Thyroid gland (tissue), 4 donors: Measurements from ENCODE around the gene VTA1.

Experiments
- POLR2A ChIP-seq, 2 donors: fragments of 450-650 bp; IDR thresholded peaks; one replicate each; pipeline ENCODE4 v1.6.1; 2017; ENCODE audit warnings: antibody characterized with exemption in 2 of 2, mild to moderate bottlenecking in 2 of 2, moderate library complexity in 1 of 2
- TF ChIP-seq, protein P1 (sequence below), 6 experiments: fragments of 200-600 bp in 3 of 6; fragments of 450-650 bp in 3 of 6; sonication (generic) in 3 of 6; IDR thresholded peaks; one replicate each; pipeline ENCODE4 v1.5.1; 2016 to 2019; ENCODE audit warnings: antibody characterized with exemption in 6 of 6, mild to moderate bottlenecking in 2 of 6, inconsistent platforms in 1 of 6, moderate library complexity in 1 of 6

DNA sequence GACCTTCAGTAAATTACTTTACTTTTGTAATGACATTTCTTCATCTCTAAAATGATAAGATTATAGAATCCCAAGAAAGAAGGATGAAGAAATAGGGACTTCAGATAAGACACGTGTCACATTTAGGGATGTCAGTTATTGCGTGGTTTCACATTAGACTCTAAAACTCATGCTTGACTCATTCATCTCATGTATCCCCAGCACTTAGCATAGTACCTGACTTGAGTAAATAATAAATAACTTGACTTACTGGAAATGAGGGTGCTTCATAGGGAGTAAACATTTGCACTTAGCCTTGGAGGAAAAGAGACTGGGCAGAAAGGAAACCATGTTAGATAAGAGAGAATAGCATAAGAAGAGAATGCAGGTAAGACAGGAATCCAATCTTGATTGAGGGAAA lies 37.2 kb downstream of the VTA1 start:
- TF ChIP-seq, protein P1, sequence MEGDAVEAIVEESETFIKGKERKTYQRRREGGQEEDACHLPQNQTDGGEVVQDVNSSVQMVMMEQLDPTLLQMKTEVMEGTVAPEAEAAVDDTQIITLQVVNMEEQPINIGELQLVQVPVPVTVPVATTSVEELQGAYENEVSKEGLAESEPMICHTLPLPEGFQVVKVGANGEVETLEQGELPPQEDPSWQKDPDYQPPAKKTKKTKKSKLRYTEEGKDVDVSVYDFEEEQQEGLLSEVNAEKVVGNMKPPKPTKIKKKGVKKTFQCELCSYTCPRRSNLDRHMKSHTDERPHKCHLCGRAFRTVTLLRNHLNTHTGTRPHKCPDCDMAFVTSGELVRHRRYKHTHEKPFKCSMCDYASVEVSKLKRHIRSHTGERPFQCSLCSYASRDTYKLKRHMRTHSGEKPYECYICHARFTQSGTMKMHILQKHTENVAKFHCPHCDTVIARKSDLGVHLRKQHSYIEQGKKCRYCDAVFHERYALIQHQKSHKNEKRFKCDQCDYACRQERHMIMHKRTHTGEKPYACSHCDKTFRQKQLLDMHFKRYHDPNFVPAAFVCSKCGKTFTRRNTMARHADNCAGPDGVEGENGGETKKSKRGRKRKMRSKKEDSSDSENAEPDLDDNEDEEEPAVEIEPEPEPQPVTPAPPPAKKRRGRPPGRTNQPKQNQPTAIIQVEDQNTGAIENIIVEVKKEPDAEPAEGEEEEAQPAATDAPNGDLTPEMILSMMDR (IDR thresholded peaks at IDR 0.05): no peak
- TF ChIP-seq POLR2A (IDR thresholded peaks at IDR 0.05): no peak
